ENCODE measurements around the gene ANKRD52. TPM values are rescaled to one million over a fixed set of nuclear protein-coding genes. Genes with fewer than 3 reads are reported as not detected.

The ANKRD52 gene
- total and polyA plus RNA-seq, 9 of the 15 experiments (the other 6 are each of a cell fraction or from before 2014, with no cell fraction given), result 0.52 to 46.8 (median 7.9) TPM

- Histone ChIP-seq H2AFZ (ENCODE audit: low read depth, low read length) (no peak overlapping the region), H3K4me2 (ENCODE audit: insufficient read depth, low read length) (no peak overlapping the region), H3K4me1 (replicated peaks in 1 of 2; ENCODE audit: control insufficient read depth in 2 of 2, insufficient read depth in 2 of 2, low read length in 2 of 2) (peaks cover 7 to 19% of the 10 kb centered on the region in 2 experiments; a peak in 4 of 5 replicates), H4K20me1 (replicated peaks; ENCODE audit: control insufficient read depth, insufficient read depth, low read length) (peaks cover 9% of the 10 kb centered on the region; the same call in 1 of the 2 replicates), H3K79me2 (ENCODE audit: control insufficient read depth, insufficient read depth, low read length) (peaks cover 95% of the 10 kb centered on the region), H3K27me3 (ENCODE audit: control insufficient read depth in 2 of 2, insufficient read depth in 2 of 2, low read length in 2 of 2) (no peaks in the 10 kb centered on the region), H3K9ac (ENCODE audit: insufficient read depth in 1 of 2, low read depth in 2 of 2, low read length in 2 of 2) (peak overlapping the region in 1 of 2 experiments; percentile 32; a peak in 1 of 4 replicates), H3K9me1 (ENCODE audit: control insufficient read depth, insufficient read depth, low read length) (no peaks in the 10 kb centered on the region), H3K9me3 (replicated peaks; ENCODE audit: control insufficient read depth, insufficient read depth, low read depth, low read length) (no peaks in the 10 kb centered on the region), H3K27ac (ENCODE audit: extremely low read depth, low read depth, low read length) (no peak overlapping the region), H3K36me3 (ENCODE audit: control insufficient read depth, insufficient read depth, low read length) (peaks cover 83% of the 10 kb centered on the region), H3K4me3 (no peak overlapping the region)
- intact Hi-C loops (cut with micrococcal nuclease), result no loop called here
- no TSS peak for BruUV-seq (replicated peaks)
- ChIA-PET CTCF (ENCODE audit: low intra/inter-chr PET ratio) (no interaction called here), POLR2A (interaction anchor here (0.7 to 1.8 kb wide), 2 partner anchors 9 to 58 kb away, joined by 3 to 10 read pairs; no protein-coding TSS in a partner anchor)
- in situ Hi-C loops (cut with MboI), result no loop called here
- FAIRE-seq (no peak), ATAC-seq (no peak), DNase-seq (ENCODE audit: extremely low read depth in 1 of 4, low spot score in 3 of 4) (no peak)
- WGBS (ENCODE audit: insufficient coverage, low coverage, missing lambda C conversion rate), result 74% methylated on average over 5 of the region's 5 CpGs
- TF ChIP-seq MAFK (IDR thresholded peaks at IDR 0.05; ENCODE audit: low read length) (no peak), RCOR1 (IDR thresholded peaks at IDR 0.05; ENCODE audit: borderline replicate concordance in 1 of 2, low read depth in 2 of 2, low read length in 2 of 2) (no peak), RAD21 (CRISPR knock-in tag; conservative IDR thresholded peaks at IDR 0.05 in 1 of 2, IDR thresholded peaks at IDR 0.05 in 1 of 2) (no peak), MXI1 (IDR thresholded peaks at IDR 0.05; ENCODE audit: low read depth, low read length) (no peak), ZNF740 (CRISPR knock-in tag; IDR thresholded peaks at IDR 0.05) (no peak), ZNF740 (tag; IDR thresholded peaks at IDR 0.05) (no peak), CBX1 (IDR thresholded peaks at IDR 0.05; ENCODE audit: low read depth) (no peak), POLR3G (IDR thresholded peaks at IDR 0.05; ENCODE audit: extremely low read depth, insufficient read length, insufficient replicate concordance) (no peak), POLR2AphosphoS2 (IDR thresholded peaks at IDR 0.05; ENCODE audit: low read length) (no peak), ZNF764 (CRISPR knock-in tag; IDR thresholded peaks at IDR 0.05; ENCODE audit: low read depth) (no peak)
- TF ChIP-seq, protein P1, sequence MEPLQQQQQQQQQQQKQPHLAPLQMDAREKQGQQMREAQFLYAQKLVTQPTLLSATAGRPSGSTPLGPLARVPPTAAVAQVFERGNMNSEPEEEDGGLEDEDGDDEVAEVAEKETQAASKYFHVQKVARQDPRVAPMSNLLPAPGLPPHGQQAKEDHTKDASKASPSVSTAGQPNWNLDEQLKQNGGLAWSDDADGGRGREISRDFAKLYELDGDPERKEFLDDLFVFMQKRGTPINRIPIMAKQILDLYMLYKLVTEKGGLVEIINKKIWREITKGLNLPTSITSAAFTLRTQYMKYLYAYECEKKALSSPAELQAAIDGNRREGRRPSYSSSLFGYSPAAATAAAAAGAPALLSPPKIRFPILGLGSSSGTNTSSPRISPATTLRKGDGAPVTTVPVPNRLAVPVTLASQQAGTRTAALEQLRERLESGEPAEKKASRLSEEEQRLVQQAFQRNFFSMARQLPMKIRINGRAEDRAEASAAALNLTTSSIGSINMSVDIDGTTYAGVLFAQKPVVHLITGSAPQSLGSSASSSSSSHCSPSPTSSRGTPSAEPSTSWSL (CRISPR knock-in tag; IDR thresholded peaks at IDR 0.05; ENCODE audit: borderline replicate concordance), result no peak
- TF ChIP-seq, protein P2, sequence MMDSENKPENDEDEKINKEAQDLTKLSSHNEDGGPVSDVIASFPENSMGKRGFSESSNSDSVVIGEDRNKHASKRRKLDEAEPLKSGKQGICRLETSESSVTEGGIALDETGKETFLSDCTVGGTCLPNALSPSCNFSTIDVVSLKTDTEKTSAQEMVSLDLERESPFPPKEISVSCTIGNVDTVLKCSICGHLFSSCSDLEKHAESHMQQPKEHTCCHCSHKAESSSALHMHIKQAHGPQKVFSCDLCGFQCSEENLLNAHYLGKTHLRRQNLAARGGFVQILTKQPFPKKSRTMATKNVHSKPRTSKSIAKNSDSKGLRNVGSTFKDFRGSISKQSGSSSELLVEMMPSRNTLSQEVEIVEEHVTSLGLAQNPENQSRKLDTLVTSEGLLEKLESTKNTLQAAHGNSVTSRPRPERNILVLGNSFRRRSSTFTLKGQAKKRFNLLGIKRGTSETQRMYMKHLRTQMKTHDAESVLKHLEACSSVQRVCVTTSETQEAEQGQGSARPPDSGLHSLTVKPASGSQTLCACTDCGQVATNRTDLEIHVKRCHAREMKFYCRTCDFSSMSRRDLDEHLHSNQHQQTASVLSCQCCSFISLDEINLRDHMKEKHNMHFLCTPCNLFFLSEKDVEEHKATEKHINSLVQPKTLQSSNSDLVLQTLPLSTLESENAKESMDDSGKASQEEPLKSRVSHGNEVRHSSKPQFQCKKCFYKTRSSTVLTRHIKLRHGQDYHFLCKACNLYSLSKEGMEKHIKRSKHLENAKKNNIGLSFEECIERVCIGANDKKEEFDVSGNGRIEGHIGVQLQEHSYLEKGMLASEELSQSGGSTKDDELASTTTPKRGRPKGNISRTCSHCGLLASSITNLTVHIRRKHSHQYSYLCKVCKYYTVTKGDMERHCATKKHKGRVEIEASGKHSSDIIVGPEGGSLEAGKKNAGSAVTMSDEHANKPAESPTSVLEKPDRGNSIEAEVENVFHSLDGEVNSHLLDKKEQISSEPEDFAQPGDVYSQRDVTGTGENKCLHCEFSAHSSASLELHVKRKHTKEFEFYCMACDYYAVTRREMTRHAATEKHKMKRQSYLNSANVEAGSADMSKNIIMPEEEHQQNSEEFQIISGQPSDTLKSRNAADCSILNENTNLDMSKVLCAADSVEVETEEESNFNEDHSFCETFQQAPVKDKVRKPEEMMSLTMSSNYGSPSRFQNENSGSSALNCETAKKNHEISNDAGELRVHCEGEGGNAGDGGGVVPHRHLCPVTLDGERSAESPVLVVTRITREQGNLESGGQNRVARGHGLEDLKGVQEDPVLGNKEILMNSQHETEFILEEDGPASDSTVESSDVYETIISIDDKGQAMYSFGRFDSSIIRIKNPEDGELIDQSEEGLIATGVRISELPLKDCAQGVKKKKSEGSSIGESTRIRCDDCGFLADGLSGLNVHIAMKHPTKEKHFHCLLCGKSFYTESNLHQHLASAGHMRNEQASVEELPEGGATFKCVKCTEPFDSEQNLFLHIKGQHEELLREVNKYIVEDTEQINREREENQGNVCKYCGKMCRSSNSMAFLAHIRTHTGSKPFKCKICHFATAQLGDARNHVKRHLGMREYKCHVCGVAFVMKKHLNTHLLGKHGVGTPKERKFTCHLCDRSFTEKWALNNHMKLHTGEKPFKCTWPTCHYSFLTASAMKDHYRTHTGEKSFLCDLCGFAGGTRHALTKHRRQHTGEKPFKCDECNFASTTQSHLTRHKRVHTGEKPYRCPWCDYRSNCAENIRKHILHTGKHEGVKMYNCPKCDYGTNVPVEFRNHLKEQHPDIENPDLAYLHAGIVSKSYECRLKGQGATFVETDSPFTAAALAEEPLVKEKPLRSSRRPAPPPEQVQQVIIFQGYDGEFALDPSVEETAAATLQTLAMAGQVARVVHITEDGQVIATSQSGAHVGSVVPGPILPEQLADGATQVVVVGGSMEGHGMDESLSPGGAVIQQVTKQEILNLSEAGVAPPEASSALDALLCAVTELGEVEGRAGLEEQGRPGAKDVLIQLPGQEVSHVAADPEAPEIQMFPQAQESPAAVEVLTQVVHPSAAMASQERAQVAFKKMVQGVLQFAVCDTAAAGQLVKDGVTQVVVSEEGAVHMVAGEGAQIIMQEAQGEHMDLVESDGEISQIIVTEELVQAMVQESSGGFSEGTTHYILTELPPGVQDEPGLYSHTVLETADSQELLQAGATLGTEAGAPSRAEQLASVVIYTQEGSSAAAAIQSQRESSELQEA (IDR thresholded peaks at IDR 0.05; ENCODE audit: low read depth), result no peak
Observed at GRCh38 chr12:56293795-56294194, 35.6 kb upstream of the ANKRD52 start.

All from K562 (cell line).